GM12872 (cell line): ENCODE measurements around the gene REPIN1.

ENCODE experiments used
- CTCF ChIP-seq: IDR thresholded peaks from 3 replicates; pipeline ENCODE4 v1.5.1; 2011; ENCODE audit warnings: low read depth, mild to moderate bottlenecking, low read length, moderate library complexity; ENCODE audit not compliant: insufficient read depth

Gene REPIN1

GRCh38 chr7:150361807-150362621 lies 6.6 kb upstream of the REPIN1 start:
- no peak for TF ChIP-seq CTCF

GRCh38 chr7:150363370-150363769 lies 5.3 kb upstream of the REPIN1 start:
- no peak for TF ChIP-seq CTCF

GRCh38 chr7:150363872-150364271 lies 4.8 kb upstream of the REPIN1 start:
- no peak for TF ChIP-seq CTCF

GRCh38 chr7:150365194-150365593 lies 3.4 kb upstream of the REPIN1 start:
- no peak for TF ChIP-seq CTCF

GRCh38 chr7:150365673-150366398 lies 2.8 kb upstream of the REPIN1 start:
- no peak for TF ChIP-seq CTCF

GRCh38 chr7:150367677-150368095 lies 936 bp upstream of the REPIN1 start:
- TF ChIP-seq CTCF: no peak

GRCh38 chr7:150368884-150369747 lies 494 bp downstream of the REPIN1 start:
- TF ChIP-seq CTCF: no peak
